Lower leg skin (tissue), 4 donors: ENCODE data around the gene GNG12. TPM values are rescaled to one million over a fixed set of nuclear protein-coding genes. Genes with fewer than 3 reads are reported as not detected.

Experiments
- DNase-seq, 2 donors: peaks; one replicate each; pipeline ENCODE4 v3.0.0-alpha.2; 2019; ENCODE audit warnings: low spot score in 2 of 2
- H3K4me3 ChIP-seq: fragments of 200-600 bp; sonication (generic); 2 replicates; pipeline ENCODE4 v1.5.1; 2017; ENCODE audit warnings: mild to moderate bottlenecking, low read depth; ENCODE audit not compliant: poor library complexity, severe bottlenecking
- CTCF ChIP-seq, 3 donors: fragments of 450-650 bp; IDR thresholded peaks; one replicate each; pipeline ENCODE4 v1.5.1; 2016; ENCODE audit warnings: antibody characterized with exemption in 3 of 3, mild to moderate bottlenecking in 3 of 3, moderate library complexity in 2 of 3
- POLR2A ChIP-seq, 2 donors: fragments of 450-650 bp; IDR thresholded peaks; one replicate each; pipeline ENCODE4 v1.6.1; 2016 to 2017; ENCODE audit warnings: antibody characterized with exemption in 2 of 2, mild to moderate bottlenecking in 1 of 2, moderate library complexity in 1 of 2
- WGBS, 2 donors: methylation state at CpG; one replicate each; pipeline ENCODE4 v1.1.5; 2018; 5-methylcytosine and 5-hydroxymethylcytosine counted together
- intact Hi-C: fragments of 100-400 bp; cut with DNase I; formaldehyde crosslinking; loops from one replicate; pipeline ENCODE4 v1.15.0; 2023; ENCODE audit warnings: low total_unique reads
- total RNA-seq, 4 donors: library from RNA; depleted of rRNA; stranded (reverse); fragments of >200 nt; gene quantifications; one replicate each; pipeline ENCODE4 v1.1.0, GENCODE V29; 2016

Gene GNG12
- total RNA-seq, 4 donors from 2014 or later = 89.7 to 113 (median 99.2) TPM

DNA sequence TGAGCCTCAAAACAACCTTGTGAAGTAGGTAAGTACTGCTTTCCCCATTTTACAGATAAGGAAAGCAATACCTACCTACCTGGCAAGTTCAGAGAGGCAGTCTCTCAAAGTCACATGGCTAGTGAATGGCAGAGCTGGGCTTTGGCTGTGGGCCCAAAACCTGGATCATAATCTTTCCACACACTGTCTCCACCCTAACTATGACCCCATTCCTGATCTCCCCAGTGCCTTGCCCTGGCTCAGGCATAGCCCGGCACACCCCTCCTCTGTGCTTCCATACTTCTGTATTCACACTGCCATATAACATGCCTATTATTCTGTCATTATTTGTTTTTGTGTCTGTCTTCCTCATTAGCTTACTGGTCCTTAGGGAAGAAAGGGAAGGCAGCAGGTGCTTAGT is 15.9 kb downstream of the GNG12 start:
- DNase-seq = no peak
- H3K4me3 ChIP-seq = no peak overlapping the region
- intact Hi-C loops = no loop called here
- WGBS, 2 donors = 45 to 46% methylated on average over 1 of the region's 1 CpG
- TF ChIP-seq POLR2A (IDR thresholded peaks at IDR 0.05) (no peak), CTCF (IDR thresholded peaks at IDR 0.05) (no peak)

- no peak overlapping the region for H3K4me3 ChIP-seq
- DNase-seq = no peak
- WGBS, 2 donors = 78 to 92% methylated on average over 4 to 6 of the region's 6 CpGs
Measured at GRCh38 chr1:67816506-67816905, 16.8 kb downstream of the GNG12 start.

DNA sequence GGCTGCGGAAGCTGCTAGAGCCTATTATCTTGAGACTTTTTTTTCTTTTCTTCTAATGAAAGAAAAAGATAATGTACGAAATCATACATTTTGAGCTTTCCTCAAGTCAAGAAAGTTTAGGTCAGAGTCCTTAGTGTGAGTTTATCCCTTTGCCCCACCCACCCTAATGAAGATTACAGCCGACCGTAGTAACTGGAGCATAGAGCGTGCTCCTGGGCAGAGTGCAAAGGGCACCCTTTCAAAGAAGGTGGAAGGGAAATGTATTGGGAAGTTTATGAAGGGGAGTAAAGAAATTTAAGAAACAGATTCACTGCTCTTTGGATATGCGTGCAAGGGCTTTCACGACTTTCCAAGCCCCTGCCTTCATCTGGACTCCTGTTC is 17.2 kb downstream of the GNG12 start:
- DNase-seq = no peak
- intact Hi-C loops = no loop called here
- no peak for TF ChIP-seq CTCF (IDR thresholded peaks at IDR 0.05)
- no peak for TF ChIP-seq POLR2A (IDR thresholded peaks at IDR 0.05)
- no peak overlapping the region for H3K4me3 ChIP-seq
- 72 to 77% methylated on average over 7 of the region's 7 CpGs for WGBS, 2 donors

More at GRCh38 chr1:67816506-67816905, 16.8 kb downstream of the GNG12 start:
- intact Hi-C loops = no loop called here
- no peak for TF ChIP-seq POLR2A (IDR thresholded peaks at IDR 0.05)
- TF ChIP-seq CTCF (IDR thresholded peaks at IDR 0.05) = no peak

DNA sequence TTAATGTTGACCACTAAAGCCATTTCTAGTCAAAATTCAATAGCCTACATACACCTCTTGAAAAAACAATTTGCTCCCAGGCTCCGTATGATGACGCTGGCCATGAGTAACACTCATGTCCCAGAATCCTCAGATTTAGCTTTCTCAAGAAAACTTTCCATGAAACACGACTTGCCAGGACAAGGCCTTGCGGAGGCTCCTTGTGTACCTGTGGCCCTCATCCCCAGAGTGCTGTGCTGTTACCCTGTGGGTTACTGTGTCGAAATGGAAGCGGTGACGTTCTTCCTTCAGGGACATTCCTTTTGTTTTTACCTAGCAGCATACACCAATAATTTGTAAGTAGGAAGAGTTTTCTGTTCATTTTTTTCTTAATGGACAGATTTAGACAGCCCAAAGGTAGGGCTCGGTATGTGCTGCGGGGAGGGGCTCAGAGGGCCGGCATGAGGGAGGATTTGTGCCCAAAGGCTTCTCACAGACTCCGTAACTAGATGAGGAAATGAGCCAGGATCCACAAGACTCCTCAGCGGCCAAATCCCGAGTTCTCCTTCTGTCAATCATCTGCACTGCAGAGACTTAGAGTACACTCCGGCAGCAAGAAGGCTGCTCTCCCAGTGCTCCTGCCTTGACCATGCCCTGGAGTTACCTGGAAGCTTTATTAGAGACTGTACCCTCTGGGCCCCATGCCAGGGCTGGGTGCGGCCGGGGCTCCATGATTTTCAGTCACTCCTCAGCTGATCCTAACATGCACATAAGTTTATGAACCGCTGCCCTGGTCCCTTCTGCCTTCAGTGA is 17.8 kb downstream of the GNG12 start:
- DNase-seq = peak in 1 of 2 donors; percentile 32
- intact Hi-C loops = no loop called here
- no peak overlapping the region for H3K4me3 ChIP-seq
- WGBS, 2 donors = 41 to 52% methylated on average over 17 of the region's 17 CpGs
- TF ChIP-seq CTCF (IDR thresholded peaks at IDR 0.05) = no peak
- no peak for TF ChIP-seq POLR2A (IDR thresholded peaks at IDR 0.05)

- WGBS, 2 donors = 16 to 18% methylated on average over 3 of the region's 3 CpGs
- H3K4me3 ChIP-seq = no peak overlapping the region
- no peak for DNase-seq
- intact Hi-C loops = no loop called here
- TF ChIP-seq CTCF (IDR thresholded peaks at IDR 0.05) = no peak
- TF ChIP-seq POLR2A (IDR thresholded peaks at IDR 0.05) = no peak
Measured at GRCh38 chr1:67814121-67814772, 19.0 kb downstream of the GNG12 start.
